ENCODE measurements around the gene SLC6A16.

DNA sequence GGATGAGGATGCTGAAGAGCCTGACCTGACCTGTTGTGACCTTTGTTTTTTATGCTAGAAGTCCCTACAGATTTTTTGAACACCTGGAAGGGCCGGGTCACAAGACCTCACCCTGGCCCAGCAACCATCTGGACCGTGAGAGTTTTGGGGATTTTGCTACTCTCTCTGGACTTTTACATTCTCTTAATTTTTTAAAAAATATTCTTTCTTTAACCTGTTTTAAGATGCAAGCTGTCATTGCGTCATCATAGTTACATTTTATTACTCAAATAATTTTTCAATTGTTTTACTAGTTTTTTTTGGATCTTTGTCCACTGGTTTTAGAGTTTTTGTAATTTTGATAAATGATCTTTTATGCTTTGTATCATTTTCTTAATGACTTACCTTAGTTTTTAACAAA lies 46.2 kb upstream of the SLC6A16 start:
- TF ChIP-seq, protein P1, sequence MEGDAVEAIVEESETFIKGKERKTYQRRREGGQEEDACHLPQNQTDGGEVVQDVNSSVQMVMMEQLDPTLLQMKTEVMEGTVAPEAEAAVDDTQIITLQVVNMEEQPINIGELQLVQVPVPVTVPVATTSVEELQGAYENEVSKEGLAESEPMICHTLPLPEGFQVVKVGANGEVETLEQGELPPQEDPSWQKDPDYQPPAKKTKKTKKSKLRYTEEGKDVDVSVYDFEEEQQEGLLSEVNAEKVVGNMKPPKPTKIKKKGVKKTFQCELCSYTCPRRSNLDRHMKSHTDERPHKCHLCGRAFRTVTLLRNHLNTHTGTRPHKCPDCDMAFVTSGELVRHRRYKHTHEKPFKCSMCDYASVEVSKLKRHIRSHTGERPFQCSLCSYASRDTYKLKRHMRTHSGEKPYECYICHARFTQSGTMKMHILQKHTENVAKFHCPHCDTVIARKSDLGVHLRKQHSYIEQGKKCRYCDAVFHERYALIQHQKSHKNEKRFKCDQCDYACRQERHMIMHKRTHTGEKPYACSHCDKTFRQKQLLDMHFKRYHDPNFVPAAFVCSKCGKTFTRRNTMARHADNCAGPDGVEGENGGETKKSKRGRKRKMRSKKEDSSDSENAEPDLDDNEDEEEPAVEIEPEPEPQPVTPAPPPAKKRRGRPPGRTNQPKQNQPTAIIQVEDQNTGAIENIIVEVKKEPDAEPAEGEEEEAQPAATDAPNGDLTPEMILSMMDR (conservative IDR thresholded peaks at IDR 0.05; ENCODE audit: low read depth, low read length), result no peak
- TF ChIP-seq EZH2 (IDR thresholded peaks at IDR 0.05; ENCODE audit: borderline replicate concordance, low read depth, low read length, poor library complexity, severe bottlenecking), result no peak
